ENCODE data around the gene PLA2G12B. TPM values are rescaled to one million over a fixed set of nuclear protein-coding genes. Genes with fewer than 3 reads are reported as not detected.

Gene PLA2G12B
- total and polyA plus RNA-seq, 2 of the 8 experiments (the other 6 are each of a cell fraction or from before 2014, with no cell fraction given): not detected

GRCh38 chr10:72887043-72887442, 67.6 kb downstream of the PLA2G12B start:
- H2AFZ ChIP-seq (ENCODE audit: low read length): no peak overlapping the region
- peak; percentile 89 for FAIRE-seq
- no peak for TF ChIP-seq ASH2L (IDR thresholded peaks at IDR 0.05; ENCODE audit: low read length)
- peak; percentile 20; the same call in 1 of the 2 replicates for TF ChIP-seq E2F6 (IDR thresholded peaks at IDR 0.05)
- peak; percentile 46; the same call in 1 of the 2 replicates for TF ChIP-seq CREB1 (IDR thresholded peaks at IDR 0.05)
- TF ChIP-seq ATF2 (IDR thresholded peaks at IDR 0.05; ENCODE audit: low read length): no peak
- peak; percentile 47; the same call in 1 of the 2 replicates for TF ChIP-seq MAX (IDR thresholded peaks at IDR 0.05)
- no peak overlapping the region for H4K91ac ChIP-seq (replicated peaks; ENCODE audit: insufficient read length, low read length)
- peak overlapping the region; percentile 39 for H3K4me2 ChIP-seq (ENCODE audit: insufficient read depth in 1 of 2, low read depth in 2 of 2, low read length in 2 of 2)
- H3K14ac ChIP-seq (ENCODE audit: insufficient read length): no peak overlapping the region
- no peak overlapping the region for H2BK12ac ChIP-seq (ENCODE audit: low read depth, low read length)
- no peak overlapping the region; the same call in 1 of the 2 replicates for H3K18ac ChIP-seq (ENCODE audit: extremely low read depth, low read length)
- CTCF ChIA-PET (ENCODE audit: partially characterized antibody): no interaction called here
- peak overlapping the region; percentile 69; the same call in 1 of the 2 replicates for H3K27ac ChIP-seq (ENCODE audit: low read depth, low read length)
- H3K36me3 ChIP-seq (ENCODE audit: control insufficient read depth in 2 of 4, insufficient read depth in 4 of 4, low read length in 3 of 4): peaks cover 0 to 18% (median 6%) of the 10 kb centered on the region in 4 experiments; a peak in 3 of 8 replicates
- peaks cover 3 to 17% (median 11%) of the 10 kb centered on the region in 4 experiments for H3K4me1 ChIP-seq (replicated peaks in 1 of 4; ENCODE audit: control insufficient read depth in 3 of 4, insufficient read depth in 4 of 4, low read length in 3 of 4)
- H3K4me3 ChIP-seq (ENCODE audit: extremely low read depth in 1 of 4, insufficient read depth in 2 of 4, low read depth in 3 of 4, low read length in 4 of 4): peak overlapping the region in 2 of 4 experiments; percentile 11 to 35; a peak in 3 of 8 replicates
- H3K23me2 ChIP-seq (ENCODE audit: low read depth, low read length): no peaks in the 10 kb centered on the region
- H2BK20ac ChIP-seq (ENCODE audit: low read length): no peak overlapping the region
- no peaks in the 10 kb centered on the region for H3K9me3 ChIP-seq (ENCODE audit: insufficient read depth in 2 of 2, low read depth in 1 of 2, low read length in 1 of 2)
- 19% methylated on average over 5 of the region's 5 CpGs; no CpG with 5 or more reads in 1 of the 2 experiments for WGBS, 2 experiments (ENCODE audit: extremely low coverage in 1 of 2, insufficient coverage in 1 of 2, insufficient read length in 1 of 2, insufficient replicate concordance in 2 of 2, low coverage in 1 of 2, low lambda C conversion rate in 2 of 2, missing lambda C conversion rate in 1 of 2)
- H3K56ac ChIP-seq (replicated peaks; ENCODE audit: insufficient read length, low read depth, low read length): no peak overlapping the region
- no peaks in the 10 kb centered on the region for H3K79me2 ChIP-seq (ENCODE audit: control insufficient read depth in 1 of 2, insufficient read depth in 2 of 2, low read length in 2 of 2)
- no peak overlapping the region for H4K8ac ChIP-seq (ENCODE audit: extremely low read depth, insufficient read depth, low read length)
- H2BK5ac ChIP-seq (ENCODE audit: low read depth, low read length): peak overlapping the region; percentile 94; the same call in 1 of the 2 replicates
- POLR2A ChIA-PET (ENCODE audit: partially characterized antibody): no interaction called here
- H3K27me3 ChIP-seq (replicated peaks in 1 of 4; ENCODE audit: control insufficient read depth in 3 of 4, extremely low read depth in 1 of 4, insufficient read depth in 3 of 4, low read length in 3 of 4): no peaks in the 10 kb centered on the region
- peak; percentile 27 to 52 for DNase-seq (ENCODE audit: low read depth in 1 of 2, low spot score in 2 of 2)
- no peak overlapping the region for H2AK5ac ChIP-seq (ENCODE audit: low read depth, low read length)
- no peak overlapping the region for H3K4ac ChIP-seq (replicated peaks; ENCODE audit: insufficient read length, low read depth, low read length)
- no peak overlapping the region for H2BK120ac ChIP-seq (replicated peaks; ENCODE audit: low read depth, low read length)
- no peak overlapping the region for H3K9ac ChIP-seq (replicated peaks in 1 of 4; ENCODE audit: extremely low read depth in 1 of 4, low read depth in 3 of 4, low read length in 3 of 4)
- H4K5ac ChIP-seq (ENCODE audit: insufficient read length, low read depth, low read length): no peak overlapping the region
- H3K23ac ChIP-seq (ENCODE audit: insufficient read length): no peak overlapping the region
- no peaks in the 10 kb centered on the region for H3K79me1 ChIP-seq (ENCODE audit: low read depth, low read length)
- H4K20me1 ChIP-seq (replicated peaks in 1 of 2; ENCODE audit: control insufficient read depth in 1 of 2, insufficient read depth in 2 of 2, low read length in 2 of 2): no peaks in the 10 kb centered on the region
- H2BK15ac ChIP-seq (ENCODE audit: low read length): no peak overlapping the region

Measured in H1 (cell line).